ENCODE results near the gene SGK1. TPM values are rescaled to one million over a fixed set of nuclear protein-coding genes. Genes with fewer than 3 reads are reported as not detected.
"Not testable (repeated sequence)": the region's sequence is repeated elsewhere in the genome, so short reads cannot be mapped to it uniquely, and the experiment has no call there.

Gene SGK1
- total RNA-seq, 4 donors from 2014 or later = 46.2 to 1,239 (median 876) TPM

- in situ Hi-C loops (cut with MboI; ENCODE audit: low pct_ligation_motif_present in 1 of 4, low pct_unique_long_range_greater_than_20kb in 1 of 4, low sequenced_read_pairs in 3 of 4) (no loop called here), intact Hi-C loops (cut with DNase I; ENCODE audit: low total_unique reads) (loop anchor here (10.0 kb wide), 1 partner anchor 198 kb away; no protein-coding TSS in a partner anchor)
- Histone ChIP-seq H3K27me3 (no peaks in the 10 kb centered on the region), H3K9me3 (no peaks in the 10 kb centered on the region), H3K4me1 (no peaks in the 10 kb centered on the region), H3K27ac (no peak overlapping the region), H3K4me3 (no peak overlapping the region), H3K36me3 (no peaks in the 10 kb centered on the region)
- TF ChIP-seq POLR2A (IDR thresholded peaks at IDR 0.05) = no peak
- no peak for TF ChIP-seq EP300 (IDR thresholded peaks at IDR 0.05; ENCODE audit: low read depth)
- TF ChIP-seq, protein P1, sequence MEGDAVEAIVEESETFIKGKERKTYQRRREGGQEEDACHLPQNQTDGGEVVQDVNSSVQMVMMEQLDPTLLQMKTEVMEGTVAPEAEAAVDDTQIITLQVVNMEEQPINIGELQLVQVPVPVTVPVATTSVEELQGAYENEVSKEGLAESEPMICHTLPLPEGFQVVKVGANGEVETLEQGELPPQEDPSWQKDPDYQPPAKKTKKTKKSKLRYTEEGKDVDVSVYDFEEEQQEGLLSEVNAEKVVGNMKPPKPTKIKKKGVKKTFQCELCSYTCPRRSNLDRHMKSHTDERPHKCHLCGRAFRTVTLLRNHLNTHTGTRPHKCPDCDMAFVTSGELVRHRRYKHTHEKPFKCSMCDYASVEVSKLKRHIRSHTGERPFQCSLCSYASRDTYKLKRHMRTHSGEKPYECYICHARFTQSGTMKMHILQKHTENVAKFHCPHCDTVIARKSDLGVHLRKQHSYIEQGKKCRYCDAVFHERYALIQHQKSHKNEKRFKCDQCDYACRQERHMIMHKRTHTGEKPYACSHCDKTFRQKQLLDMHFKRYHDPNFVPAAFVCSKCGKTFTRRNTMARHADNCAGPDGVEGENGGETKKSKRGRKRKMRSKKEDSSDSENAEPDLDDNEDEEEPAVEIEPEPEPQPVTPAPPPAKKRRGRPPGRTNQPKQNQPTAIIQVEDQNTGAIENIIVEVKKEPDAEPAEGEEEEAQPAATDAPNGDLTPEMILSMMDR (IDR thresholded peaks at IDR 0.05) = no peak
- no peak for TF ChIP-seq POLR2AphosphoS5 (IDR thresholded peaks at IDR 0.05)
- 77 to 87% methylated on average over 7 to 11 of the region's 11 CpGs for WGBS, 2 donors (ENCODE audit: low coverage in 1 of 2)
- no peak for DNase-seq
These were observed 121.2 kb downstream of the SGK1 start for GRCh38 chr6:134196568-134197193.

- intact Hi-C loops (cut with DNase I; ENCODE audit: low total_unique reads) = loop anchor here (10.0 kb wide), 1 partner anchor 199 kb away; no protein-coding TSS in a partner anchor
- Histone ChIP-seq H3K4me1 (no peaks in the 10 kb centered on the region), H3K27ac (no peak overlapping the region), H3K36me3 (no peaks in the 10 kb centered on the region), H3K9me3 (no peaks in the 10 kb centered on the region), H3K27me3 (no peaks in the 10 kb centered on the region), H3K4me3 (no peak overlapping the region)
- in situ Hi-C loops (cut with MboI; ENCODE audit: low pct_ligation_motif_present in 1 of 4, low pct_unique_long_range_greater_than_20kb in 1 of 4, low sequenced_read_pairs in 3 of 4) = no loop called here
- WGBS, 2 donors (ENCODE audit: low coverage in 1 of 2) = 91 to 92% methylated on average over 2 to 3 of the region's 3 CpGs
- no peak for TF ChIP-seq POLR2AphosphoS5 (IDR thresholded peaks at IDR 0.05)
- TF ChIP-seq, protein P1 (IDR thresholded peaks at IDR 0.05) = no peak
- no peak for TF ChIP-seq POLR2A (IDR thresholded peaks at IDR 0.05)
- no peak for TF ChIP-seq EP300 (IDR thresholded peaks at IDR 0.05; ENCODE audit: low read depth)
- DNase-seq = no peak
These were observed 121.9 kb downstream of the SGK1 start for GRCh38 chr6:134195985-134196384.

GRCh38 chr6:134195164-134195906 lies 122.6 kb downstream of the SGK1 start:
- Histone ChIP-seq H3K36me3 (no peaks in the 10 kb centered on the region), H3K4me1 (no peaks in the 10 kb centered on the region), H3K4me3 (no peak overlapping the region), H3K27me3 (no peaks in the 10 kb centered on the region), H3K27ac (no peak overlapping the region), H3K9me3 (no peaks in the 10 kb centered on the region)
- intact Hi-C loops (cut with DNase I; ENCODE audit: low total_unique reads) (loop anchor here (10.0 kb wide), 1 partner anchor 199 kb away; no protein-coding TSS in a partner anchor), in situ Hi-C loops (cut with MboI; ENCODE audit: low pct_ligation_motif_present in 1 of 4, low pct_unique_long_range_greater_than_20kb in 1 of 4, low sequenced_read_pairs in 3 of 4) (no loop called here)
- 64 to 71% methylated on average over 3 of the region's 3 CpGs for WGBS, 2 donors (ENCODE audit: low coverage in 1 of 2)
- no peak for DNase-seq
- TF ChIP-seq POLR2AphosphoS5 (IDR thresholded peaks at IDR 0.05) = no peak
- no peak for TF ChIP-seq EP300 (IDR thresholded peaks at IDR 0.05; ENCODE audit: low read depth)

DNA sequence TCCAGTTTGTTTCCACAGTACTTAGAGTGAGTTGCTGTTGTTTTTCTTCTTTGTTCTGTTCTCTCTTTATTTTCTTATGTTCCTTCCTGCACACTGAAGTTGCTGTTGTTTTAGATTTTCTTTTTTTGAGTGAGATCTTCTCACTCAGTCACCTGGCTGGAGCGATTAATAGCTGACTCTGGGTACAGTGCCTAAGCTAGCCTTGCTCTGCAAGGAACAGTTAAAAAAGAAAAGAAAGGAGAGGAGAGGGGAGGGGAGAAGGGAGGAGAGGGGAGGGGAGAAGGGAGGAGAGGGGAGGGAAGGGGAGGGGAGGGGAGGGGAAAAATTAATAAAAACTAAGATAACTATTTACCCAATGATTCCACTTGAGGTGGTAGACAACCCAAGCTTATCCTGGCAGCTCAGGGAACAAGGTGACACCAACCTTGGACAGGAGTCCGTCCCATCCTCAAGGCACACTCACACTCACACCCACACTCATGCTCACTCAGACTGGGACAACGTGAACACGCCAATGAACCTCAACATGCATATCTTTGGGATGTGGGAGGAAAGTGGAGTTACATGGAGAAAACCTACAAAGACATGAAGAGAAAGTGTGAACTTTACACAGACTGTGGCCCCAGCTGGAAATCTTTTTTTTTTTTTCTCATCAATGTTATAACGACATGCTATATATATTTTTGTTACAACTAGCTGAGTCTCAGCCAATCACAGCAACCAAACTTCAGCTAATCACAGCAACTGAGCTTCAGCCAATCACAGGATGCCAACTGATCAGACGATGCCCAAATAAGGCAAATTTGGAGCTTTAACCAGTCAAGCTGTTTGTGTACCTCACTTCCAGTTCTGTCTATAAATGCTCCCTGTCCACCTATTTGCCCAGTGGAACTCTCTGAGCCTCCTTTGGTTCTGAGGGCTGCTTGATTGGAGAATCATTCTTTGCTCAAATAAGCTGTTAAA lies 124.1 kb downstream of the SGK1 start:
- H3K4me3 ChIP-seq = no peak overlapping the region
- in situ Hi-C loops (cut with MboI; ENCODE audit: low pct_ligation_motif_present in 1 of 4, low pct_unique_long_range_greater_than_20kb in 1 of 4, low sequenced_read_pairs in 3 of 4) (no loop called here), intact Hi-C loops (cut with DNase I; ENCODE audit: low total_unique reads) (loop anchor here (10.0 kb wide), 1 partner anchor 201 kb away; no protein-coding TSS in a partner anchor)
- no peaks in the 10 kb centered on the region for H3K36me3 ChIP-seq
- TF ChIP-seq, protein P1 (IDR thresholded peaks at IDR 0.05) = no peak
- H3K9me3 ChIP-seq = no peaks in the 10 kb centered on the region
- no peak for DNase-seq
- 83 to 95% methylated on average over 5 to 6 of the region's 6 CpGs for WGBS, 2 donors (ENCODE audit: low coverage in 1 of 2)
- no peaks in the 10 kb centered on the region for H3K4me1 ChIP-seq
- no peak overlapping the region for H3K27ac ChIP-seq
- no peaks in the 10 kb centered on the region for H3K27me3 ChIP-seq

DNA sequence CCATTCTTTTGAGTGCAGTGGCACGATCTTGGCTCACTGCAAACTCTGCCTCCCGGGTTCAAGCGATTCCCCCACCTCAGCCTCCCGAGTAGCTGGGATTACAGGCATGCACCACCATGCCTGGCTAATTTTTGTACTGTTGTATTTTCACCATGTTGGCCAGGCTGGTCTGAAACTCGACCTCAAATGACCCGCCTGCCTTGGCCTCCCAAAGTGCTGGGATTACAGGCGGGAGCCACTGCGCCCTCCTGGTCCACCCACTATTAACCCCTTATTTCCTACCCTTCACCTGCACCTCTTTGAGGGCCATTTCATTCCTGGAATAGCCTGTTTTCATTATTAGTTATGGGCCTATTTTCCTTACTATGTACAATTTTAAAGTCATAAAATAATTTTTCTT lies 125.3 kb downstream of the SGK1 start:
- in situ Hi-C loops (cut with MboI; ENCODE audit: low pct_ligation_motif_present in 1 of 4, low pct_unique_long_range_greater_than_20kb in 1 of 4, low sequenced_read_pairs in 3 of 4); DNase-seq; H3K4me1 ChIP-seq; H3K36me3 ChIP-seq; H3K27me3 ChIP-seq; H3K27ac ChIP-seq; H3K9me3 ChIP-seq; H3K4me3 ChIP-seq: not testable (repeated sequence)
- intact Hi-C loops (cut with DNase I; ENCODE audit: low total_unique reads) = loop anchor here (10.0 kb wide), 1 partner anchor 202 kb away; no protein-coding TSS in a partner anchor
- WGBS, 2 donors (ENCODE audit: low coverage in 1 of 2) = 88 to 92% methylated on average over 5 to 8 of the region's 8 CpGs
